Testis (tissue), 3 donors: Measurements from ENCODE around the gene TECTB. TPM values are rescaled to one million over a fixed set of nuclear protein-coding genes. Genes with fewer than 3 reads are reported as not detected.

Experiments
- DNase-seq: peaks from one replicate; pipeline ENCODE4 v3.0.0-alpha.2; 2019
- H3K27ac ChIP-seq, 2 donors: fragments of 200-600 bp; sonication (generic); one replicate each; pipeline ENCODE4 v1.5.1; 2019
- H3K27me3 ChIP-seq: fragments of 200-600 bp; sonication (generic); one replicate; pipeline ENCODE4 v1.5.1; 2019
- H3K36me3 ChIP-seq: fragments of 200-600 bp; sonication (generic); one replicate; pipeline ENCODE4 v1.5.1; 2017; ENCODE audit warnings: low read depth; ENCODE audit errors: missing control alignments
- H3K4me1 ChIP-seq: fragments of 200-600 bp; sonication (generic); one replicate; pipeline ENCODE4 v1.5.1; 2019
- H3K4me3 ChIP-seq, 2 donors: fragments of 200-600 bp; sonication (generic); one replicate each; pipeline ENCODE4 v1.5.1; 2017 to 2019
- H3K9me3 ChIP-seq: fragments of 200-600 bp; sonication (generic); one replicate; pipeline ENCODE4 v1.5.1; 2017
- POLR2A ChIP-seq: fragments of 450-650 bp; IDR thresholded peaks from one replicate; pipeline ENCODE4 v1.6.1; 2017; ENCODE audit warnings: antibody characterized with exemption, mild to moderate bottlenecking, moderate library complexity
- WGBS, 2 donors: methylation state at CpG; one replicate each; pipeline ENCODE4 v1.1.5; 2018; 5-methylcytosine and 5-hydroxymethylcytosine counted together
- intact Hi-C: fragments of 100-400 bp; cut with DNase I; formaldehyde crosslinking; loops from one replicate; pipeline ENCODE4 v1.15.1; 2023; ENCODE audit warnings: low total_unique reads
- polyA plus RNA-seq: library from polyadenylated mRNA; stranded (reverse); fragments of 350-450 nt; fragmentation: Illumina TruSeq; extraction: RNeasy Lipid Tissue Mini Kit (QIAGEN cat#74804); gene quantifications from one replicate; pipeline ENCODE4 v1.2.3, GENCODE V29; 2014; ENCODE audit warnings: low read depth, low replicate concordance; ENCODE audit not compliant: insufficient read depth
- total RNA-seq, 2 donors: library from RNA; depleted of rRNA; stranded (reverse); fragments of >200 nt; gene quantifications; one replicate each; pipeline ENCODE4 v1.2.3, GENCODE V29; 2016
- TF ChIP-seq, protein P1 (sequence below), 3 experiments: fragments of 450-650 bp in 2 of 3; fragments of 200-600 bp in 1 of 3; sonication (generic) in 1 of 3; IDR thresholded peaks; one replicate each; pipeline ENCODE4 v1.5.1; 2016 to 2019; ENCODE audit warnings: antibody characterized with exemption in 3 of 3, mild to moderate bottlenecking in 2 of 3, moderate library complexity in 1 of 3

TECTB gene
- total and polyA plus RNA-seq, 3 donors from 2014 or later: 0.06 to 0.17 TPM; not detected in 1

DNA sequence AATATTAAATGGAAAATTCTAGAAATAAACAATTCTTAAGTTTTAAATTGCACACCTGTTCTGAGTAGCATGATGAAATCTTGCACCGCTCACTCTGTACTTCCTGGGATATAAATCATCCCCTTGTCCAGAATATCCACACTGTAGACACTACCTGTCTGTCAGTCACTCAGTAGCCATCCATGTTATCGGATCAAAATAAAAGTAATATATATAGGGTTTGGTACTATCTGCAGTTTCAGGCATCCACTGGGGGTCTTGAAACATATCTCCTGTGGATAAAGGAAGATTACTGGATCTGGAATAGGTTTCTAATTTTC, 6.8 kb downstream of the TECTB start:
- no peak for DNase-seq
- H3K4me3 ChIP-seq: no peak overlapping the region
- TF ChIP-seq POLR2A: no peak
- TF ChIP-seq, protein P1, sequence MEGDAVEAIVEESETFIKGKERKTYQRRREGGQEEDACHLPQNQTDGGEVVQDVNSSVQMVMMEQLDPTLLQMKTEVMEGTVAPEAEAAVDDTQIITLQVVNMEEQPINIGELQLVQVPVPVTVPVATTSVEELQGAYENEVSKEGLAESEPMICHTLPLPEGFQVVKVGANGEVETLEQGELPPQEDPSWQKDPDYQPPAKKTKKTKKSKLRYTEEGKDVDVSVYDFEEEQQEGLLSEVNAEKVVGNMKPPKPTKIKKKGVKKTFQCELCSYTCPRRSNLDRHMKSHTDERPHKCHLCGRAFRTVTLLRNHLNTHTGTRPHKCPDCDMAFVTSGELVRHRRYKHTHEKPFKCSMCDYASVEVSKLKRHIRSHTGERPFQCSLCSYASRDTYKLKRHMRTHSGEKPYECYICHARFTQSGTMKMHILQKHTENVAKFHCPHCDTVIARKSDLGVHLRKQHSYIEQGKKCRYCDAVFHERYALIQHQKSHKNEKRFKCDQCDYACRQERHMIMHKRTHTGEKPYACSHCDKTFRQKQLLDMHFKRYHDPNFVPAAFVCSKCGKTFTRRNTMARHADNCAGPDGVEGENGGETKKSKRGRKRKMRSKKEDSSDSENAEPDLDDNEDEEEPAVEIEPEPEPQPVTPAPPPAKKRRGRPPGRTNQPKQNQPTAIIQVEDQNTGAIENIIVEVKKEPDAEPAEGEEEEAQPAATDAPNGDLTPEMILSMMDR (IDR thresholded peaks at IDR 0.05): no peak
- no peak overlapping the region for H3K27ac ChIP-seq
- intact Hi-C loops: no loop called here
- WGBS, 2 donors: 95 to 99% methylated on average over 2 of the region's 2 CpGs
- H3K36me3 ChIP-seq: no peaks in the 10 kb centered on the region
- no peaks in the 10 kb centered on the region for H3K27me3 ChIP-seq
- no peaks in the 10 kb centered on the region for H3K9me3 ChIP-seq
- no peaks in the 10 kb centered on the region for H3K4me1 ChIP-seq

- DNase-seq: no peak
- H3K27ac ChIP-seq: no peak overlapping the region
- no peak overlapping the region for H3K4me3 ChIP-seq
- TF ChIP-seq POLR2A: no peak
- TF ChIP-seq, protein P1 (IDR thresholded peaks at IDR 0.05): no peak
- no peaks in the 10 kb centered on the region for H3K4me1 ChIP-seq
- H3K27me3 ChIP-seq: no peaks in the 10 kb centered on the region
- WGBS, 2 donors: 87 to 96% methylated on average over 5 of the region's 5 CpGs
- no peaks in the 10 kb centered on the region for H3K9me3 ChIP-seq
- intact Hi-C loops: no loop called here
- H3K36me3 ChIP-seq: no peaks in the 10 kb centered on the region
Observed at GRCh38 chr10:112294169-112294568, 11.0 kb downstream of the TECTB start.

GRCh38 chr10:112295853-112296830, 12.9 kb downstream of the TECTB start:
- H3K27me3 ChIP-seq: no peaks in the 10 kb centered on the region
- H3K36me3 ChIP-seq: no peaks in the 10 kb centered on the region
- DNase-seq: no peak
- TF ChIP-seq, protein P1 (IDR thresholded peaks at IDR 0.05): no peak
- TF ChIP-seq POLR2A: no peak
- 75 to 77% methylated on average over 8 of the region's 8 CpGs for WGBS, 2 donors
- no peak overlapping the region for H3K27ac ChIP-seq
- intact Hi-C loops: no loop called here
- H3K4me3 ChIP-seq: no peak overlapping the region
- no peaks in the 10 kb centered on the region for H3K4me1 ChIP-seq
- no peaks in the 10 kb centered on the region for H3K9me3 ChIP-seq

DNA sequence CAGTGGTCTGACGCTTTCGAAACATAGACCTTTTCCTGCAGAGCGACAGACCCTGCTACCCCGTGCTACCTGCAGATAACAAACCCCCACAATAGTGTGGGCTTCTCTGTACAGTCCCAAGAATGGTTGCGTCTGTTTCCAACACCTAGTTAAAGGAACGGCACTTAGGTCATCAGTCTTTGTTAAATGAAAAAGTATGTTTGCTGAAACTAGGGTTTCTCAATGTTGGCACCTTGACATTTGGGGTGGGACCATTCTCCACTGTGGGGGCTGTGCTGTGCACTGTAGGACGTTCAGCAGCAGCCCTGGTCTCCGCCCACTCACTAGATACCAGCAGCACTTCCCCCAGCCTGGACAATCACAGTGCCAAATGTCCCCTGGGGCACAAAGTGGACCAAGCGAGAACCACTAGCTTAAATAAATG, 13.7 kb downstream of the TECTB start:
- Histone ChIP-seq H3K27ac (no peak overlapping the region), H3K4me1 (no peaks in the 10 kb centered on the region), H3K4me3 (no peak overlapping the region), H3K9me3 (no peaks in the 10 kb centered on the region), H3K27me3 (no peaks in the 10 kb centered on the region), H3K36me3 (no peaks in the 10 kb centered on the region)
- no peak for DNase-seq
- WGBS, 2 donors: 79 to 82% methylated on average over 9 of the region's 9 CpGs
- intact Hi-C loops: no loop called here
- TF ChIP-seq POLR2A: no peak
- TF ChIP-seq, protein P1 (IDR thresholded peaks at IDR 0.05): no peak

DNA sequence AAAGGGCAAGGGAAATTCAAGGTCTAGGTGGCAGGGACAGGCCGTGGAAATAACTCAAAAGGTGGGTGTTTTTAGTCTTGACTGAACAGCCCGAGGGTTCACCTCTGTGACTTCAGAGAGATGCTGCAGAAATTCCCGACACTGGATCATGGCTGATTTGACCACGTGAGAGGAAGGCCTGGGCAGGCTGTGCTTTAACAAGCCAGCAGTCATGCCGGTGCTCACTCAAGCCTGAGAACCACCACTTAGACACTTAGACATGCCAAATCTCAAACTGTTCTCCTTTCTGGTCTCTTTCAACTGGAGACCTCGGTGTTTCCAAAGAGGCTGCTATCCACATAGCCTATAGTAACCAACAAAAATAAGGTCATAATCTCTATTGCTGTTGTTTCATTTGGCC, 15.4 kb downstream of the TECTB start:
- no peaks in the 10 kb centered on the region for H3K9me3 ChIP-seq
- no peak overlapping the region for H3K27ac ChIP-seq
- intact Hi-C loops: no loop called here
- H3K4me3 ChIP-seq: no peak overlapping the region
- no peak for DNase-seq
- H3K36me3 ChIP-seq: no peaks in the 10 kb centered on the region
- TF ChIP-seq, protein P1 (IDR thresholded peaks at IDR 0.05): no peak
- TF ChIP-seq POLR2A: no peak
- H3K4me1 ChIP-seq: no peaks in the 10 kb centered on the region
- WGBS, 2 donors: 80 to 81% methylated on average over 6 of the region's 6 CpGs
- no peaks in the 10 kb centered on the region for H3K27me3 ChIP-seq
